ENCODE measurements around the gene CIB4. TPM values are rescaled to one million over a fixed set of nuclear protein-coding genes. Genes with fewer than 3 reads are reported as not detected.

The CIB4 gene
- total and polyA plus RNA-seq, 2 of the 13 experiments (the other 11 are each of a cell fraction or from before 2014, with no cell fraction given) = not detected

DNA sequence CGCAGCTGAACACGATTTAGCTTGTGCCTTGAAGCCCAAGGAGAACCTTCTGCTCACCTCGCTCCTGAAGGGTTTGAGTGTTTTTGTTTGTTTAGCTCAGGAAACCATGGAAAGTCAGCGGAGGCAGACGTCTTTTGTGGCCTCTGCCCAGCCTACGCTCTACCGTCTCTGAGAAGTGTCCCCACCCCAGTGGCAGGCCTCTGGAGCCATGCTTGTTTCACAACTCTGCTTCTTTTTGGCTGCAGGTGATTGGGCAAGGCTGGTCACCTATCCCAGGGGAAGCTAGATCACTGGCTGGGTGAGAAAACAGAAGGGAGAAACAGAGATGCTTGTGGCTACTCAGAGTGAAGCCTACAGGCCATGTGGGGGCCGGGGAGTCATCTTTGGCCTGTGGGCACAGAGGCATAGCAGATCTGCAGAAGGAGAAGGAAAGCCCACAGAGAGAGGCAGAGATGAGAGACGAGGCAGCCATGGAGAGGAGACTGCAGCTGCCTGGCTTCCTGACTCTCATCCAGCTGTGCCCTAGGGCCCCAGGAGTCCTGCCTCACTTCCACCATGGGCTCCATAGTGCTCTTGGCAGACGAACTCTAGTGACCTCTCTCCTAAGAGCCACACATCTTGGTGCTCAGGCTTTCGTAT is 50.1 kb downstream of the CIB4 start:
- Histone ChIP-seq H3K27me3 (ENCODE audit: control insufficient read depth in 1 of 2, insufficient read depth in 2 of 2, low read length in 2 of 2) (peaks cover 0 to 76% of the 10 kb centered on the region in 2 experiments), H3K4me1 (ENCODE audit: insufficient read depth, low read length) (no peaks in the 10 kb centered on the region), H2AFZ (ENCODE audit: low read length) (no peak overlapping the region), H3K79me2 (ENCODE audit: insufficient read depth, low read length) (no peaks in the 10 kb centered on the region), H3K4me2 (ENCODE audit: low read depth, low read length) (no peak overlapping the region), H3K9me3 (ENCODE audit: low read length) (no peaks in the 10 kb centered on the region), H3K4me3 (replicated peaks in 1 of 3; ENCODE audit: insufficient read depth in 1 of 3, low read depth in 2 of 3, low read length in 3 of 3) (no peak overlapping the region), H3K9ac (ENCODE audit: insufficient read depth, low read depth, low read length) (no peak overlapping the region), H3K27ac (ENCODE audit: extremely low read length, insufficient read depth, low read length) (no peak overlapping the region), H3K36me3 (replicated peaks in 1 of 2; ENCODE audit: control insufficient read depth in 1 of 2, insufficient read depth in 2 of 2, low read length in 2 of 2) (no peaks in the 10 kb centered on the region), H4K20me1 (ENCODE audit: insufficient read depth, low read length) (no peaks in the 10 kb centered on the region)
- 15% methylated on average over 11 of the region's 11 CpGs for WGBS (ENCODE audit: low lambda C conversion rate)
- no peak for FAIRE-seq
- BruUV-seq (replicated peaks) = no TSS peak
- intact Hi-C loops (cut with micrococcal nuclease; ENCODE audit: unreplicated experiment) (no loop called here), in situ Hi-C loops (cut with HindIII; ENCODE audit: extremely low pct_ligation_motif_present, low pct_unique_long_range_greater_than_20kb) (no loop called here)
- no peak for DNase-seq (ENCODE audit: low spot score)
- no peak for ATAC-seq
- POLR2A ChIA-PET = no interaction called here
- CTCF ChIA-PET (ENCODE audit: low intra/inter-chr PET ratio, low total read pairs) = no interaction called here
- no peak for TF ChIP-seq HMGA1 (CRISPR knock-in tag; conservative IDR thresholded peaks at IDR 0.05)
- no peak for TF ChIP-seq GPN1 (CRISPR knock-in tag; IDR thresholded peaks at IDR 0.05; ENCODE audit: borderline replicate concordance)
- TF ChIP-seq, protein P1, sequence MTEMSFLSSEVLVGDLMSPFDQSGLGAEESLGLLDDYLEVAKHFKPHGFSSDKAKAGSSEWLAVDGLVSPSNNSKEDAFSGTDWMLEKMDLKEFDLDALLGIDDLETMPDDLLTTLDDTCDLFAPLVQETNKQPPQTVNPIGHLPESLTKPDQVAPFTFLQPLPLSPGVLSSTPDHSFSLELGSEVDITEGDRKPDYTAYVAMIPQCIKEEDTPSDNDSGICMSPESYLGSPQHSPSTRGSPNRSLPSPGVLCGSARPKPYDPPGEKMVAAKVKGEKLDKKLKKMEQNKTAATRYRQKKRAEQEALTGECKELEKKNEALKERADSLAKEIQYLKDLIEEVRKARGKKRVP (CRISPR knock-in tag; IDR thresholded peaks at IDR 0.05) = no peak
- no peak for TF ChIP-seq CHD2 (IDR thresholded peaks at IDR 0.05; ENCODE audit: low read depth, low read length)
- TF ChIP-seq ZNF484 (CRISPR knock-in tag; IDR thresholded peaks at IDR 0.05; ENCODE audit: borderline replicate concordance, low read depth) = no peak
- no peak for TF ChIP-seq HNRNPL (IDR thresholded peaks at IDR 0.05; ENCODE audit: low read depth, low read length)
- TF ChIP-seq MAZ (IDR thresholded peaks at IDR 0.05; ENCODE audit: borderline replicate concordance, low read depth, low read length) = no peak
- no peak for TF ChIP-seq MAZ (CRISPR knock-in tag; IDR thresholded peaks at IDR 0.05; ENCODE audit: low read depth)
- TF ChIP-seq ZBTB8A (CRISPR knock-in tag; IDR thresholded peaks at IDR 0.05; ENCODE audit: borderline replicate concordance, low read depth) = no peak
- no peak for TF ChIP-seq FUBP1 (CRISPR knock-in tag; IDR thresholded peaks at IDR 0.05; ENCODE audit: borderline replicate concordance)
- no peak for TF ChIP-seq UBTF (CRISPR knock-in tag; IDR thresholded peaks at IDR 0.05)
- TF ChIP-seq MTA3 (CRISPR knock-in tag; IDR thresholded peaks at IDR 0.05) = no peak
- TF ChIP-seq NFAT5 (CRISPR knock-in tag; IDR thresholded peaks at IDR 0.05) = no peak
- no peak for TF ChIP-seq PLRG1 (conservative IDR thresholded peaks at IDR 0.05)

Data from HepG2 (cell line).